Sigmoid colon (tissue), 4 donors: ENCODE measurements around the gene LRRC46.

Experiments
- POLR2A ChIP-seq, 2 donors: fragments of 450-650 bp; IDR thresholded peaks; one replicate each; pipeline ENCODE4 v1.6.1; 2016; ENCODE audit warnings: antibody characterized with exemption in 2 of 2, mild to moderate bottlenecking in 2 of 2, moderate library complexity in 2 of 2
- POLR2AphosphoS5 ChIP-seq, 4 donors: sonication (generic); formaldehyde crosslinking; IDR thresholded peaks; one replicate each; pipeline ENCODE4 v1.6.1; 2017; ENCODE audit warnings: antibody characterized with exemption in 4 of 4
- TF ChIP-seq, protein P1 (sequence below), 4 experiments: fragments of 450-650 bp in 3 of 4; fragments of 200-600 bp in 1 of 4; IDR thresholded peaks; one replicate each; pipeline ENCODE4 v1.5.1; 2016 to 2019; ENCODE audit warnings: antibody characterized with exemption in 4 of 4, mild to moderate bottlenecking in 3 of 4, moderate library complexity in 2 of 4

DNA sequence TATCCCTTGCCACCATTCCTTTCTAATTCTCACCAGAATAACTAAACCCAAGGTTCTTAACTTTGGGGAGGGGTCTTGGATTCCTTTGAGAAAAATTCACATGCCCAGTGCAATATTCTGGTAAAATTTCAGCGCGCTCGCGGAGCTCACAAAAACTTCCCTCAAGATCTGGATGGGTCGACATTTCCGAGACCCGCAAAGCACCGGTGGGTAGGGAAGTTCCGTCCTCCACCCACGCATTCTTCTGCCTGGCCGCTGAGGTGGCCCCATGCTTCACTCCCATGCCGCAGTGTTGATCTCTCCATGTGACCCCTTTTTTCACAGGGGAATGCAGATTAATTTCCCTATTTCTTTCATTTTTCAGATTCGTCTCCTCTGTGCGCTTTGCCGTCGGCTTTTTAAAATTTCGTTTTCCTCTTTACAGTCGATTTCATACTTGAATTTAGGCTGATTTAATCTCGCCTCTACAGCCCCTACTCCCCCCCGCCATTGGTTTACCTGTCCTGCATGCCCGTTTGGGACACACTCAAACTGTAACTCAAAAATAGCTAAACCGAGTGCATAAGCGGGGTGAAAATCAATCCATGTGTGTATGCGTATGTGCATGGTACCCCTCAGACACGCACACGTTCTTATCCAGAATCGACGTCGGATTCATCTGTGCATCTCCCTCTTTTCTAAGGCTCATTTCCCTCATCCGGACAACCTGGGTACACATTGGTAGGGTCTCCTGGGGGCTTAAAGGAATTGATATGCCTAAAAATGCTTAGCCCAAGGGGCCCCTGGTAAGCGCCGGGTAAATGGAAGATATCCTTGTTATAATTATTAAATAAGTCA is 20.9 kb downstream of the LRRC46 start:
- TF ChIP-seq POLR2AphosphoS5 (IDR thresholded peaks at IDR 0.05) (peak in 3 of 4 donors; percentile 17 to 70 (median 64)), POLR2A (IDR thresholded peaks at IDR 0.05) (no peak)
- TF ChIP-seq, protein P1, sequence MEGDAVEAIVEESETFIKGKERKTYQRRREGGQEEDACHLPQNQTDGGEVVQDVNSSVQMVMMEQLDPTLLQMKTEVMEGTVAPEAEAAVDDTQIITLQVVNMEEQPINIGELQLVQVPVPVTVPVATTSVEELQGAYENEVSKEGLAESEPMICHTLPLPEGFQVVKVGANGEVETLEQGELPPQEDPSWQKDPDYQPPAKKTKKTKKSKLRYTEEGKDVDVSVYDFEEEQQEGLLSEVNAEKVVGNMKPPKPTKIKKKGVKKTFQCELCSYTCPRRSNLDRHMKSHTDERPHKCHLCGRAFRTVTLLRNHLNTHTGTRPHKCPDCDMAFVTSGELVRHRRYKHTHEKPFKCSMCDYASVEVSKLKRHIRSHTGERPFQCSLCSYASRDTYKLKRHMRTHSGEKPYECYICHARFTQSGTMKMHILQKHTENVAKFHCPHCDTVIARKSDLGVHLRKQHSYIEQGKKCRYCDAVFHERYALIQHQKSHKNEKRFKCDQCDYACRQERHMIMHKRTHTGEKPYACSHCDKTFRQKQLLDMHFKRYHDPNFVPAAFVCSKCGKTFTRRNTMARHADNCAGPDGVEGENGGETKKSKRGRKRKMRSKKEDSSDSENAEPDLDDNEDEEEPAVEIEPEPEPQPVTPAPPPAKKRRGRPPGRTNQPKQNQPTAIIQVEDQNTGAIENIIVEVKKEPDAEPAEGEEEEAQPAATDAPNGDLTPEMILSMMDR (IDR thresholded peaks at IDR 0.05): no peak
